Measurements from ENCODE around the gene CHST3.

Gene CHST3

GRCh38 chr10:72056113-72056512 is 91.9 kb downstream of the CHST3 start:
- no peak for DNase-seq (ENCODE audit: low read depth in 2 of 2)

- no peak for DNase-seq (ENCODE audit: low read depth in 2 of 2)
Observed at GRCh38 chr10:72056932-72057751, 92.9 kb downstream of the CHST3 start.

- no peak for DNase-seq (ENCODE audit: low read depth in 2 of 2)
Observed at GRCh38 chr10:72058347-72058898, 94.2 kb downstream of the CHST3 start.

- DNase-seq (ENCODE audit: low read depth in 2 of 2) = no peak
Observed at GRCh38 chr10:72058989-72059842, 95.0 kb downstream of the CHST3 start.

GRCh38 chr10:72059843-72060822 is 95.9 kb downstream of the CHST3 start:
- no peak for DNase-seq (ENCODE audit: low read depth in 2 of 2)

- DNase-seq (ENCODE audit: low read depth in 2 of 2) = no peak
Observed at GRCh38 chr10:72061491-72061890, 97.3 kb downstream of the CHST3 start.

GRCh38 chr10:72061930-72062329 is 97.7 kb downstream of the CHST3 start:
- DNase-seq (ENCODE audit: low read depth in 2 of 2) = no peak

- DNase-seq (ENCODE audit: low read depth in 2 of 2) = no peak
Observed at GRCh38 chr10:72062382-72062781, 98.2 kb downstream of the CHST3 start.
